Spleen (tissue), 7 donors: Measurements from ENCODE around the gene POU2AF3.

Experiments
- CTCF ChIP-seq, 11 experiments: fragments of 200-600 bp in 7 of 11; fragments of 450-650 bp in 4 of 11; sonication (generic) in 4 of 11; IDR thresholded peaks in 8 of 11; conservative IDR thresholded peaks in 3 of 11; 1 replicate in 7 of 11; 2 replicates in 4 of 11; pipeline versions ENCODE4 v1.4.0 to v1.8.0; 2016 to 2021; ENCODE audit warnings: antibody characterized with exemption in 11 of 11, inconsistent platforms in 4 of 11, mild to moderate bottlenecking in 1 of 11
- POLR2A ChIP-seq, 3 donors: fragments of 450-650 bp; IDR thresholded peaks; one replicate each; pipeline ENCODE4 v1.5.1; 2017; ENCODE audit warnings: antibody characterized with exemption in 3 of 3, mild to moderate bottlenecking in 1 of 3
- POLR2AphosphoS5 ChIP-seq, 3 donors: sonication (generic); formaldehyde crosslinking; IDR thresholded peaks; one replicate each; pipeline ENCODE4 v1.5.1; 2017; ENCODE audit warnings: antibody characterized with exemption in 3 of 3
- donor health status: DM: no; HTN: no; CAD: no; lungs with moderate emphysema.
- donor health status: DM: no; HTN: no; CAD: no.
- donor health status: DM: no; HTN: no; CAD: no.

GRCh38 chr11:111253131-111253530, 45.2 kb upstream of the POU2AF3 start:
- TF ChIP-seq CTCF (IDR thresholded peaks at IDR 0.05 in 8 of 11, conservative IDR thresholded peaks at IDR 0.05 in 3 of 11): no peak
- no peak for TF ChIP-seq POLR2A (IDR thresholded peaks at IDR 0.05)
- no peak for TF ChIP-seq POLR2AphosphoS5 (IDR thresholded peaks at IDR 0.05)
